ENCODE results near the gene FCSK.
"Not testable (repeated sequence)": the region's sequence is repeated elsewhere in the genome, so short reads cannot be mapped to it uniquely, and the experiment has no call there.

The FCSK gene

GRCh38 chr16:70454222-70455034 is at the start of gene FCSK:
FCSK (plus strand) TSS chr16:70454595; CDS start chr16:70463191, 8,596 bp downstream.
- H3K4me3 ChIP-seq (ENCODE audit: low read depth in 1 of 2, low read length in 2 of 2), result peak within 1 kb of the TSS; percentile 82 to 85
- no peaks in the 10 kb centered on the region for H3K27me3 ChIP-seq (ENCODE audit: control insufficient read depth in 1 of 2, insufficient read depth in 2 of 2, low read length in 2 of 2)
- no peaks in the 10 kb centered on the region for H3K9me3 ChIP-seq (ENCODE audit: control insufficient read depth in 1 of 2, low read length in 2 of 2)
- peaks cover 4 to 13% of the 10 kb centered on the region in 2 donors for H3K4me1 ChIP-seq (ENCODE audit: control insufficient read depth in 1 of 2, insufficient read depth in 2 of 2, low read length in 2 of 2)
- peak within 1 kb of the TSS; percentile 90 for H3K27ac ChIP-seq (ENCODE audit: low read depth, low read length)
- no peaks in the 10 kb centered on the region for H3K36me3 ChIP-seq (ENCODE audit: control insufficient read depth in 1 of 2, insufficient read depth in 2 of 2, low read length in 2 of 2)
- peak within 1 kb of the TSS; percentile 76 to 78 for H3K9ac ChIP-seq (ENCODE audit: low read depth in 1 of 2, low read length in 2 of 2)

GRCh38 chr16:70406104-70406503 is 48.3 kb upstream of the FCSK start:
- not testable (repeated sequence) for H3K9ac ChIP-seq (ENCODE audit: low read depth in 1 of 2, low read length in 2 of 2); H3K27ac ChIP-seq (ENCODE audit: low read depth, low read length); H3K27me3 ChIP-seq (ENCODE audit: control insufficient read depth in 1 of 2, insufficient read depth in 2 of 2, low read length in 2 of 2); H3K4me3 ChIP-seq (ENCODE audit: low read depth in 1 of 2, low read length in 2 of 2); H3K36me3 ChIP-seq (ENCODE audit: control insufficient read depth in 1 of 2, insufficient read depth in 2 of 2, low read length in 2 of 2); H3K9me3 ChIP-seq (ENCODE audit: control insufficient read depth in 1 of 2, low read length in 2 of 2)
- H3K4me1 ChIP-seq (ENCODE audit: control insufficient read depth in 1 of 2, insufficient read depth in 2 of 2, low read length in 2 of 2), result peaks cover 9 to 26% of the 10 kb centered on the region in 2 donors

- Histone ChIP-seq H3K9ac (ENCODE audit: low read depth in 1 of 2, low read length in 2 of 2) (no peak overlapping the region), H3K9me3 (ENCODE audit: control insufficient read depth in 1 of 2, low read length in 2 of 2) (no peaks in the 10 kb centered on the region), H3K27ac (ENCODE audit: low read depth, low read length) (no peak overlapping the region), H3K27me3 (ENCODE audit: control insufficient read depth in 1 of 2, insufficient read depth in 2 of 2, low read length in 2 of 2) (no peaks in the 10 kb centered on the region), H3K4me3 (ENCODE audit: low read depth in 1 of 2, low read length in 2 of 2) (no peak overlapping the region), H3K4me1 (ENCODE audit: control insufficient read depth in 1 of 2, insufficient read depth in 2 of 2, low read length in 2 of 2) (peaks cover 9 to 26% of the 10 kb centered on the region in 2 donors), H3K36me3 (ENCODE audit: control insufficient read depth in 1 of 2, insufficient read depth in 2 of 2, low read length in 2 of 2) (no peaks in the 10 kb centered on the region)
These were observed 46.6 kb upstream of the FCSK start for GRCh38 chr16:70407811-70408274.

- H3K9ac ChIP-seq (ENCODE audit: low read depth in 1 of 2, low read length in 2 of 2), result no peak overlapping the region
- peaks cover 2 to 16% of the 10 kb centered on the region in 2 donors for H3K4me1 ChIP-seq (ENCODE audit: control insufficient read depth in 1 of 2, insufficient read depth in 2 of 2, low read length in 2 of 2)
- no peaks in the 10 kb centered on the region for H3K36me3 ChIP-seq (ENCODE audit: control insufficient read depth in 1 of 2, insufficient read depth in 2 of 2, low read length in 2 of 2)
- H3K9me3 ChIP-seq (ENCODE audit: control insufficient read depth in 1 of 2, low read length in 2 of 2), result no peaks in the 10 kb centered on the region
- no peak overlapping the region for H3K27ac ChIP-seq (ENCODE audit: low read depth, low read length)
- H3K4me3 ChIP-seq (ENCODE audit: low read depth in 1 of 2, low read length in 2 of 2), result no peak overlapping the region
- H3K27me3 ChIP-seq (ENCODE audit: control insufficient read depth in 1 of 2, insufficient read depth in 2 of 2, low read length in 2 of 2), result no peaks in the 10 kb centered on the region
These were observed 43.7 kb upstream of the FCSK start for GRCh38 chr16:70410734-70411133.

- Histone ChIP-seq H3K4me3 (ENCODE audit: low read depth in 1 of 2, low read length in 2 of 2) (no peak overlapping the region), H3K27me3 (ENCODE audit: control insufficient read depth in 1 of 2, insufficient read depth in 2 of 2, low read length in 2 of 2) (no peaks in the 10 kb centered on the region), H3K4me1 (ENCODE audit: control insufficient read depth in 1 of 2, insufficient read depth in 2 of 2, low read length in 2 of 2) (peaks cover 10 to 27% of the 10 kb centered on the region in 2 donors), H3K9me3 (ENCODE audit: control insufficient read depth in 1 of 2, low read length in 2 of 2) (no peaks in the 10 kb centered on the region), H3K9ac (ENCODE audit: low read depth in 1 of 2, low read length in 2 of 2) (no peak overlapping the region), H3K36me3 (ENCODE audit: control insufficient read depth in 1 of 2, insufficient read depth in 2 of 2, low read length in 2 of 2) (no peaks in the 10 kb centered on the region), H3K27ac (ENCODE audit: low read depth, low read length) (no peak overlapping the region)
These were observed 42.0 kb upstream of the FCSK start for GRCh38 chr16:70412385-70412784.

- H3K27ac ChIP-seq (ENCODE audit: low read depth, low read length); H3K9ac ChIP-seq (ENCODE audit: low read depth in 1 of 2, low read length in 2 of 2); H3K9me3 ChIP-seq (ENCODE audit: control insufficient read depth in 1 of 2, low read length in 2 of 2); H3K36me3 ChIP-seq (ENCODE audit: control insufficient read depth in 1 of 2, insufficient read depth in 2 of 2, low read length in 2 of 2); H3K27me3 ChIP-seq (ENCODE audit: control insufficient read depth in 1 of 2, insufficient read depth in 2 of 2, low read length in 2 of 2); H3K4me3 ChIP-seq (ENCODE audit: low read depth in 1 of 2, low read length in 2 of 2): not testable (repeated sequence)
- H3K4me1 ChIP-seq (ENCODE audit: control insufficient read depth in 1 of 2, insufficient read depth in 2 of 2, low read length in 2 of 2), result peaks cover 22 to 33% of the 10 kb centered on the region in 2 donors
These were observed 40.8 kb upstream of the FCSK start for GRCh38 chr16:70413572-70413971.

- H3K27me3 ChIP-seq (ENCODE audit: control insufficient read depth in 1 of 2, insufficient read depth in 2 of 2, low read length in 2 of 2), result no peaks in the 10 kb centered on the region
- H3K9me3 ChIP-seq (ENCODE audit: control insufficient read depth in 1 of 2, low read length in 2 of 2), result no peaks in the 10 kb centered on the region
- H3K36me3 ChIP-seq (ENCODE audit: control insufficient read depth in 1 of 2, insufficient read depth in 2 of 2, low read length in 2 of 2), result no peaks in the 10 kb centered on the region
- peak overlapping the region in 1 of 2 donors; percentile 4 for H3K9ac ChIP-seq (ENCODE audit: low read depth in 1 of 2, low read length in 2 of 2)
- peak overlapping the region; percentile 47 to 50 for H3K4me3 ChIP-seq (ENCODE audit: low read depth in 1 of 2, low read length in 2 of 2)
- H3K27ac ChIP-seq (ENCODE audit: low read depth, low read length), result peak overlapping the region; percentile 0
- H3K4me1 ChIP-seq (ENCODE audit: control insufficient read depth in 1 of 2, insufficient read depth in 2 of 2, low read length in 2 of 2), result peaks cover 51 to 63% of the 10 kb centered on the region in 2 donors
These were observed 37.4 kb upstream of the FCSK start for GRCh38 chr16:70416748-70417616.

GRCh38 chr16:70417661-70418060 is 36.7 kb upstream of the FCSK start:
- Histone ChIP-seq H3K27me3 (ENCODE audit: control insufficient read depth in 1 of 2, insufficient read depth in 2 of 2, low read length in 2 of 2) (no peaks in the 10 kb centered on the region), H3K9ac (ENCODE audit: low read depth in 1 of 2, low read length in 2 of 2) (peak overlapping the region; percentile 4 to 28), H3K4me3 (ENCODE audit: low read depth in 1 of 2, low read length in 2 of 2) (peak overlapping the region; percentile 47 to 50), H3K9me3 (ENCODE audit: control insufficient read depth in 1 of 2, low read length in 2 of 2) (no peaks in the 10 kb centered on the region), H3K36me3 (ENCODE audit: control insufficient read depth in 1 of 2, insufficient read depth in 2 of 2, low read length in 2 of 2) (no peaks in the 10 kb centered on the region), H3K4me1 (ENCODE audit: control insufficient read depth in 1 of 2, insufficient read depth in 2 of 2, low read length in 2 of 2) (peaks cover 58 to 70% of the 10 kb centered on the region in 2 donors), H3K27ac (ENCODE audit: low read depth, low read length) (no peak overlapping the region)

GRCh38 chr16:70418274-70418992 is 36.0 kb upstream of the FCSK start:
- Histone ChIP-seq H3K27ac (ENCODE audit: low read depth, low read length) (no peak overlapping the region), H3K4me3 (ENCODE audit: low read depth in 1 of 2, low read length in 2 of 2) (peak overlapping the region; percentile 47 to 50), H3K4me1 (ENCODE audit: control insufficient read depth in 1 of 2, insufficient read depth in 2 of 2, low read length in 2 of 2) (peaks cover 63 to 74% of the 10 kb centered on the region in 2 donors), H3K9me3 (ENCODE audit: control insufficient read depth in 1 of 2, low read length in 2 of 2) (no peaks in the 10 kb centered on the region), H3K36me3 (ENCODE audit: control insufficient read depth in 1 of 2, insufficient read depth in 2 of 2, low read length in 2 of 2) (no peaks in the 10 kb centered on the region), H3K9ac (ENCODE audit: low read depth in 1 of 2, low read length in 2 of 2) (peak overlapping the region; percentile 4 to 28), H3K27me3 (ENCODE audit: control insufficient read depth in 1 of 2, insufficient read depth in 2 of 2, low read length in 2 of 2) (no peaks in the 10 kb centered on the region)

Measured in duodenal mucosa (tissue), 2 donors.